ENCODE results near the gene PLCB1.

Gene PLCB1

DNA sequence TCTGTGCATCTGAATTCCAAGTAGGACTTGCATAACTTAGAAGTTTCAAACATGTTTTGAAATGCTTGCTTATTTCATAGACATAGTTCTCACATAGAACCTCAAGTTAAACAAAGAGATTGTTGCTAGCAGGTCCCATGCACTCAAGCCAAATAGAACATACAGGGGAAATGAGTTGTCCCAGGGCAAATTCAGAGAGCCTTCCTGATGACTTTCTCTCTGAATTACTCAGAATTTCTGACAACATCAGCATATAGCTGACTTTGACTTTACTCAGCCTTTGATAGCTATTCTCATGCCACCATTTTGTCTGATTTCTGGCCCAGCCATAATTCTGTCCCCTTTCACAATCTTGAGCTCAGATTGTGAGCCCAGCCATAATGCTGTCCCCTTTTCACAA lies 603.6 kb downstream of the PLCB1 start:
- TF ChIP-seq, protein P1, sequence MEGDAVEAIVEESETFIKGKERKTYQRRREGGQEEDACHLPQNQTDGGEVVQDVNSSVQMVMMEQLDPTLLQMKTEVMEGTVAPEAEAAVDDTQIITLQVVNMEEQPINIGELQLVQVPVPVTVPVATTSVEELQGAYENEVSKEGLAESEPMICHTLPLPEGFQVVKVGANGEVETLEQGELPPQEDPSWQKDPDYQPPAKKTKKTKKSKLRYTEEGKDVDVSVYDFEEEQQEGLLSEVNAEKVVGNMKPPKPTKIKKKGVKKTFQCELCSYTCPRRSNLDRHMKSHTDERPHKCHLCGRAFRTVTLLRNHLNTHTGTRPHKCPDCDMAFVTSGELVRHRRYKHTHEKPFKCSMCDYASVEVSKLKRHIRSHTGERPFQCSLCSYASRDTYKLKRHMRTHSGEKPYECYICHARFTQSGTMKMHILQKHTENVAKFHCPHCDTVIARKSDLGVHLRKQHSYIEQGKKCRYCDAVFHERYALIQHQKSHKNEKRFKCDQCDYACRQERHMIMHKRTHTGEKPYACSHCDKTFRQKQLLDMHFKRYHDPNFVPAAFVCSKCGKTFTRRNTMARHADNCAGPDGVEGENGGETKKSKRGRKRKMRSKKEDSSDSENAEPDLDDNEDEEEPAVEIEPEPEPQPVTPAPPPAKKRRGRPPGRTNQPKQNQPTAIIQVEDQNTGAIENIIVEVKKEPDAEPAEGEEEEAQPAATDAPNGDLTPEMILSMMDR (IDR thresholded peaks at IDR 0.05; ENCODE audit: low read depth, low read length), result no peak
- H3K4me3 ChIP-seq (ENCODE audit: low read depth, low read length), result no peak overlapping the region
- no peak for DNase-seq (ENCODE audit: low read depth, low spot score)
- in situ Hi-C loops (cut with HindIII; ENCODE audit: low sequenced_read_pairs), result no loop called here

- in situ Hi-C loops (cut with HindIII; ENCODE audit: low sequenced_read_pairs), result no loop called here
- TF ChIP-seq, protein P1 (IDR thresholded peaks at IDR 0.05; ENCODE audit: low read depth, low read length), result no peak
- DNase-seq (ENCODE audit: low read depth, low spot score), result no peak
- no peak overlapping the region for H3K4me3 ChIP-seq (ENCODE audit: low read depth, low read length)
These were observed 608.2 kb downstream of the PLCB1 start for GRCh38 chr20:8740265-8740664.

DNA sequence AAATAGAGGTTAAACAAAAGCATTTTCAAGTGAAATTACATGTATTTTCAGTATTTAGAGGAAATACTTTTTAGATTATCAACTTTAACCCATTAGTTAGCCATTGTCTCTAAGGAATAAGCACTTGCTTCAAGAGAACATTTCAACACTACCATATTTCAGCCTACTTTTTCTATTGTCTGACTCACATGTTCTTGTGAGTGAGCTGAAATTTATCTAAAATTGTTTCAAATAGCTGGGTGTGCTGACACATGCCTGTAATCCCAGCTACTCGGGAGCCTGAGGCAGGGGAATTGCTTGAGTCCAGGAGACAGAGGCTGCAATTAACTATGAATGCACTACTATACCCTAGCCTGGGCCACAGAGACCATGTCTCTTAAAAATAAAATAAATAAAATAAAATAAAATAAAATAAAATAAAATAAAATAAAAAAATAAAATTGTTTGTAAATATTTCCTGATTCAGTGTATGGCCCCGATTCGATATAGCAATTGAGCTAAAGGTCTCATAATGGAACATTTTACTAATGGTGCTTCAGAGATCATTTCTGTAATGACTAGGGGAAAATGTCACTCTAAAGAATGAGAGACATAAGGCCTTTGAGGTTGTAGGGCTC lies 612.3 kb downstream of the PLCB1 start:
- in situ Hi-C loops (cut with HindIII; ENCODE audit: low sequenced_read_pairs), result no loop called here
- TF ChIP-seq, protein P1 (IDR thresholded peaks at IDR 0.05; ENCODE audit: low read depth, low read length), result no peak
- peak; percentile 6 for DNase-seq (ENCODE audit: low read depth, low spot score)
- H3K4me3 ChIP-seq (ENCODE audit: low read depth, low read length), result no peak overlapping the region

DNA sequence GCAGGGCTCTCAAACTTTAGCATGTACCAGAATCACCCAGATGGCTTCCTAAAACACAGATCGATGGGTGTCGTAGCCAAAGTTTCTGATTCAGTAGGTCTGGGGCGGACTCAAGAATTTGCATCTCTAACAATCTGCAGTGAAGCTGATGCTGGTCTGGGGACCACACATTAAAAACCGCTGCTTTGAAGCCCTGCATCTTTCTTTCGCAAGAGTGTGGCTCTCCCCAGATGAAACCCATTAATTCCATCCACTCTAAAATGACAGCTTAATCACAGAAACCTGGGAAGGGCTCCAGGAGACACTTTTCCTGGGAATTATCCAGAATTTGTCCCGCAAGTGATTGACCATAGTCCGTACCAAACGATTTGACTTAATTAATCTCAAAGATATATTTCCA lies 617.0 kb downstream of the PLCB1 start:
- no peak overlapping the region for H3K4me3 ChIP-seq (ENCODE audit: low read depth, low read length)
- in situ Hi-C loops (cut with HindIII; ENCODE audit: low sequenced_read_pairs), result no loop called here
- DNase-seq (ENCODE audit: low read depth, low spot score), result no peak
- TF ChIP-seq, protein P1 (IDR thresholded peaks at IDR 0.05; ENCODE audit: low read depth, low read length), result no peak

DNA sequence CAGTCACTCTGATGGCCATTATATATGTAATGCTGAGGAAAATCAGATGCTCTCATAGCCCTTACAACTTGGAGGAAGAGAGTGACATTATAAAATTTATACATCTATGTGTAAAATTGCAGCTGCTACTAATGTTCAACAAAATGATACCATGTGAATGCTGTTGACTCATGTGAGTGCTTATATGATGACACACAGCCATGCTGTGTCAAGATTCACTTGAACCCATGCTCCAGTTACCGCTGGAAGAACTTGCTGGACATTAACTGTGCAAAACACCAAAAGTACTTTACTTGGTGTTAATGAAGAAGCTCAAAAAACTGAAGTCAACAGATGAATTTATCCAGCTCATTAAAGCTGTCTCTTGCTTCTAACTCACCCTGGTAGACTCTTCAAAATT lies 617.9 kb downstream of the PLCB1 start:
- DNase-seq (ENCODE audit: low read depth, low spot score), result peak; percentile 30

DNA sequence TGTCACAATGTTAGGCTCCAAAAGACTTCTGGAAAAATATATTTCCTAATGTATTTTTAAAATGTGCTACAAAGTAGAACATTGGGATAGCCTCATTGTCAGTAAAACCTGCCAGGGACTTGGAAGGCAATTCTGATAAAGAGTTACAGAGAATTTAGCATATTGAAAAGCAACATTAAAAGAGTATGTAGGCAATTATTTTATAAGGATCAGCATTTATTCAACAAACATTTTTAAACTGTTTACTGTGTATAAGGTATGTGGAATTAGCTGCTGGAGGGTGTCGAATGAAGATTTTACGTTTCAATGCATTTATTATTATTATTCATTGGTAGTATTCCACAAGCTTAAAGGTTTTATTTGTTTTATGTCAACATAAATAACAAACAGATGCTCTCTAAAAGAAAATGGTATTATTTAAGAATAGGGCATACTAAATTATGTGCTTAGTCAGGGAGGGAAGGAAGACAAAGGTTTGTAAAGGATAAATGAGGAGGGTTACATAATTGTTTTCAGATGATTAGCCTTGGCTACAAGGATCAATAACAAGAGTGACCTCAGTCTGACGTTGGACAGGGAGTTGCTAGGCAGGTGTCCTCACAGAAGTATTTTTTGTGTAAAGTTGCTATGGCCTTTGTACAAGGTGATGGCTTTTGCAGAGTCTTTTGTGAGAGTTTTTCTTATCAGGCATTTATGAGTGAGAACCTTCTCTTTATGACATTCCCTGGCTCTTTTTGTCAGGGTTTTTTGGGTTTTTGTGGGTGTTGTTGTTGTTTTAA lies 623.5 kb downstream of the PLCB1 start:
- no peak overlapping the region for H3K4me3 ChIP-seq (ENCODE audit: low read depth, low read length)
- DNase-seq (ENCODE audit: low read depth, low spot score), result no peak
- in situ Hi-C loops (cut with HindIII; ENCODE audit: low sequenced_read_pairs), result no loop called here
- TF ChIP-seq, protein P1 (IDR thresholded peaks at IDR 0.05; ENCODE audit: low read depth, low read length), result no peak

More for the DNA sequence above, 617.9 kb downstream of the PLCB1 start:
- TF ChIP-seq, protein P1 (IDR thresholded peaks at IDR 0.05; ENCODE audit: low read depth, low read length), result no peak
- no peak overlapping the region for H3K4me3 ChIP-seq (ENCODE audit: low read depth, low read length)
- in situ Hi-C loops (cut with HindIII; ENCODE audit: low sequenced_read_pairs), result no loop called here

All from astrocyte of the spinal cord (primary cell).